Astrocyte (in vitro differentiated cells and primary cell): ENCODE results near the gene CDC14B. TPM values are rescaled to one million over a fixed set of nuclear protein-coding genes. Genes with fewer than 3 reads are reported as not detected.

Experiments used
- DNase-seq: peaks from one replicate; pipeline ENCODE4 v3.0.0-alpha.2; 2010; ENCODE audit warnings: low read depth
- FAIRE-seq: peaks from 2 replicates; lab custom pipeline; 2011; peaks lifted over from hg19 to GRCh38; lab: Jason Lieb, UNC
- H2AFZ ChIP-seq: 2 replicates; pipeline ENCODE4 v1.6.0; 2012; ENCODE audit warnings: low read depth, low read length, inconsistent platforms
- H3K27ac ChIP-seq: 2 replicates; pipeline ENCODE4 v1.5.1; 2011; ENCODE audit warnings: low read depth, low read length, inconsistent platforms
- H3K27me3 ChIP-seq: 2 replicates; pipeline ENCODE4 v1.6.0; 2011; ENCODE audit warnings: low read length, inconsistent platforms; ENCODE audit not compliant: insufficient read depth
- H3K36me3 ChIP-seq: 2 replicates; pipeline ENCODE4 v1.5.1; 2011; ENCODE audit warnings: low read length, inconsistent platforms; ENCODE audit not compliant: insufficient read depth
- H3K4me1 ChIP-seq: 2 replicates; pipeline ENCODE4 v1.5.1; 2011; ENCODE audit warnings: low read length, inconsistent platforms; ENCODE audit not compliant: insufficient read depth
- H3K4me2 ChIP-seq: 2 replicates; pipeline ENCODE4 v1.6.0; 2012; ENCODE audit warnings: low read length, inconsistent platforms
- H3K4me3 ChIP-seq: 2 replicates; pipeline ENCODE4 v1.5.1; 2011; ENCODE audit warnings: low read depth, mild to moderate bottlenecking, low read length, inconsistent platforms; ENCODE audit not compliant: insufficient read depth
- H3K79me2 ChIP-seq: 2 replicates; pipeline ENCODE4 v1.6.0; 2012; ENCODE audit warnings: mild to moderate bottlenecking, low read length, inconsistent platforms; ENCODE audit not compliant: insufficient read depth
- H3K9ac ChIP-seq: 2 replicates; pipeline ENCODE4 v1.6.0; 2012; ENCODE audit warnings: mild to moderate bottlenecking, low read length, inconsistent platforms
- H3K9me3 ChIP-seq: 2 replicates; pipeline ENCODE4 v1.5.1; 2012; ENCODE audit warnings: low read depth, mild to moderate bottlenecking, low read length, inconsistent platforms; ENCODE audit not compliant: insufficient read depth
- H4K20me1 ChIP-seq: 2 replicates; pipeline ENCODE4 v1.6.0; 2012; ENCODE audit warnings: low read length, inconsistent platforms; ENCODE audit not compliant: insufficient read depth
- H3K27ac Mint-ChIP-seq: one replicate; pipeline ENCODE4 v1.8.0; 2021; ENCODE audit warnings: mild to moderate bottlenecking, mixed read lengths; ENCODE audit not compliant: unreplicated experiment
- H3K27me3 Mint-ChIP-seq: one replicate; pipeline ENCODE4 v1.8.0; 2021; ENCODE audit warnings: low read depth, mixed read lengths; ENCODE audit not compliant: unreplicated experiment
- H3K36me3 Mint-ChIP-seq: one replicate; pipeline ENCODE4 v1.8.0; 2021; ENCODE audit warnings: low read depth, mixed read lengths; ENCODE audit not compliant: unreplicated experiment
- H3K4me1 Mint-ChIP-seq: one replicate; pipeline ENCODE4 v1.8.0; 2021; ENCODE audit warnings: low read depth, mixed read lengths; ENCODE audit not compliant: unreplicated experiment
- H3K4me3 Mint-ChIP-seq: one replicate; pipeline ENCODE4 v1.8.0; 2021; ENCODE audit warnings: mild to moderate bottlenecking, moderate library complexity, mixed read lengths; ENCODE audit not compliant: unreplicated experiment
- H3K9me3 Mint-ChIP-seq: one replicate; pipeline ENCODE4 v1.8.0; 2021; ENCODE audit warnings: mild to moderate bottlenecking, mixed read lengths; ENCODE audit not compliant: unreplicated experiment
- EZH2 ChIP-seq: IDR thresholded peaks from 2 replicates; pipeline ENCODE4 v1.6.1; 2012; ENCODE audit warnings: mild to moderate bottlenecking, low read length, inconsistent platforms; ENCODE audit not compliant: insufficient read depth
- total RNA-seq: library from RNA; stranded (reverse); gene quantifications from 2 replicates; pipeline ENCODE4 v1.2.1, GENCODE V29; 2021
- TF ChIP-seq, protein P1 (sequence below): IDR thresholded peaks from 2 replicates; pipeline ENCODE4 v1.5.1; 2011; ENCODE audit warnings: low read depth, mild to moderate bottlenecking, inconsistent platforms, low read length, moderate library complexity; ENCODE audit not compliant: insufficient read depth

Gene CDC14B
- total RNA-seq, 1 donor from 2014 or later = 22.5 TPM

DNA sequence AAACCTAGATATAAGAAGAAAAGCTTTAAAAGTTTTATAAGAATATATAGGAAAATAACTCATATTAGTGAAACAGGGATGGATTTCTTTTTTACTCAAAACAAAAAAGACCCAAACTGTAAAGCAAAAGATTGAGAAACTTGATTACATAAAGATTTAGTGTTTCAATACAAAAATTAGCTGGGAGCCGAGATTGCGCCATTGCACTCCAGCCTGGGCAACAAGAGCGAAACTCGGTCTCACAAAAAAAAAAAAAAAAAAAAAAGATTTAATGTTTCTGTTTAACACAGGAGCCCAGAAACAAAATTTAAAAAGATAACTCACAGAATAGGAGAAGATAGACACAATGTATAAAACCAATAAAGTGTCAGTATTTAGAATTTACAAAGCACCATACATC is 45.2 kb downstream of the CDC14B start:
- Mint-ChIP-seq H3K9me3 (no peaks in the 10 kb centered on the region), H3K36me3 (peaks cover 2% of the 10 kb centered on the region), H3K4me3 (no peak overlapping the region), H3K4me1 (no peaks in the 10 kb centered on the region), H3K27ac (no peak overlapping the region), H3K27me3 (no peaks in the 10 kb centered on the region)
- Histone ChIP-seq H3K27ac (no peak overlapping the region), H3K79me2 (no peaks in the 10 kb centered on the region), H3K27me3 (no peaks in the 10 kb centered on the region), H3K4me1 (no peaks in the 10 kb centered on the region), H3K9me3 (no peaks in the 10 kb centered on the region), H4K20me1 (peaks cover 5% of the 10 kb centered on the region), H3K9ac (no peak overlapping the region), H3K4me3 (no peak overlapping the region), H2AFZ (no peak overlapping the region), H3K4me2 (no peak overlapping the region), H3K36me3 (no peaks in the 10 kb centered on the region)
- TF ChIP-seq EZH2 = no peak
- TF ChIP-seq, protein P1, sequence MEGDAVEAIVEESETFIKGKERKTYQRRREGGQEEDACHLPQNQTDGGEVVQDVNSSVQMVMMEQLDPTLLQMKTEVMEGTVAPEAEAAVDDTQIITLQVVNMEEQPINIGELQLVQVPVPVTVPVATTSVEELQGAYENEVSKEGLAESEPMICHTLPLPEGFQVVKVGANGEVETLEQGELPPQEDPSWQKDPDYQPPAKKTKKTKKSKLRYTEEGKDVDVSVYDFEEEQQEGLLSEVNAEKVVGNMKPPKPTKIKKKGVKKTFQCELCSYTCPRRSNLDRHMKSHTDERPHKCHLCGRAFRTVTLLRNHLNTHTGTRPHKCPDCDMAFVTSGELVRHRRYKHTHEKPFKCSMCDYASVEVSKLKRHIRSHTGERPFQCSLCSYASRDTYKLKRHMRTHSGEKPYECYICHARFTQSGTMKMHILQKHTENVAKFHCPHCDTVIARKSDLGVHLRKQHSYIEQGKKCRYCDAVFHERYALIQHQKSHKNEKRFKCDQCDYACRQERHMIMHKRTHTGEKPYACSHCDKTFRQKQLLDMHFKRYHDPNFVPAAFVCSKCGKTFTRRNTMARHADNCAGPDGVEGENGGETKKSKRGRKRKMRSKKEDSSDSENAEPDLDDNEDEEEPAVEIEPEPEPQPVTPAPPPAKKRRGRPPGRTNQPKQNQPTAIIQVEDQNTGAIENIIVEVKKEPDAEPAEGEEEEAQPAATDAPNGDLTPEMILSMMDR = no peak
- FAIRE-seq (no peak), DNase-seq (no peak)

DNA sequence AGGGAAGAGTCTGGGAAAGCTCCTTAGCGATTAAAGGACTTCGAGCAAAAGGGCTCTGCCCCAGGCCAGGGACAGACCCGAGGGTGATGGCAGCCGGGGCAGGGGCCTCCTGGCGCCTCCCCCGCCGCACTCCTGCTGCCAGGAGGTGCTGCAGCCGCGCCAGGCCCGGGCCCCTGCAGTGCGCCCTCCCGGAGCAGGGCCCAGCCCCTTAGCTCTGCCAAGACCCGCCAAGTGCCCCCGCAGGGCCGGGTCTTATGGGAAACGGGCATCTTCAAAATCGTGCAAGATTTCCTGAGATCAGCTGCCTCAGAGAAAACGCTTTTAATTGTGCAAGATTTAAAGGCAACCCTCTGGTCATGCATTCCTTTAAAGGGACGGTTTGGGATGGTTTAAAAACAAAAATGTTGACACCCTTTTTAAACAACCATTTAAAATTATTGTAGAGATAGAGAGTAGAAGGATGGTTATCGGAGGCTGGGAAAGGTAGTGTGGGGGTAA is 52.4 kb downstream of the CDC14B start:
- Mint-ChIP-seq H3K4me1 (peaks cover 9% of the 10 kb centered on the region), H3K9me3 (no peaks in the 10 kb centered on the region), H3K27me3 (no peaks in the 10 kb centered on the region), H3K4me3 (peak overlapping the region; percentile 83), H3K36me3 (no peaks in the 10 kb centered on the region), H3K27ac (no peak overlapping the region)
- H3K9me3 ChIP-seq = no peaks in the 10 kb centered on the region
- no peak for TF ChIP-seq EZH2
- TF ChIP-seq, protein P1 = no peak
- peak overlapping the region; percentile 93 for H3K4me2 ChIP-seq
- H3K36me3 ChIP-seq = no peaks in the 10 kb centered on the region
- peaks cover 7% of the 10 kb centered on the region for H3K4me1 ChIP-seq
- H3K27ac ChIP-seq = no peak overlapping the region
- peak overlapping the region; percentile 63 for H3K4me3 ChIP-seq
- no peaks in the 10 kb centered on the region for H4K20me1 ChIP-seq
- no peak for FAIRE-seq
- H3K9ac ChIP-seq = peak overlapping the region; percentile 75
- peak overlapping the region; percentile 76 for H2AFZ ChIP-seq
- no peaks in the 10 kb centered on the region for H3K79me2 ChIP-seq
- no peak for DNase-seq
- H3K27me3 ChIP-seq = no peaks in the 10 kb centered on the region

DNA sequence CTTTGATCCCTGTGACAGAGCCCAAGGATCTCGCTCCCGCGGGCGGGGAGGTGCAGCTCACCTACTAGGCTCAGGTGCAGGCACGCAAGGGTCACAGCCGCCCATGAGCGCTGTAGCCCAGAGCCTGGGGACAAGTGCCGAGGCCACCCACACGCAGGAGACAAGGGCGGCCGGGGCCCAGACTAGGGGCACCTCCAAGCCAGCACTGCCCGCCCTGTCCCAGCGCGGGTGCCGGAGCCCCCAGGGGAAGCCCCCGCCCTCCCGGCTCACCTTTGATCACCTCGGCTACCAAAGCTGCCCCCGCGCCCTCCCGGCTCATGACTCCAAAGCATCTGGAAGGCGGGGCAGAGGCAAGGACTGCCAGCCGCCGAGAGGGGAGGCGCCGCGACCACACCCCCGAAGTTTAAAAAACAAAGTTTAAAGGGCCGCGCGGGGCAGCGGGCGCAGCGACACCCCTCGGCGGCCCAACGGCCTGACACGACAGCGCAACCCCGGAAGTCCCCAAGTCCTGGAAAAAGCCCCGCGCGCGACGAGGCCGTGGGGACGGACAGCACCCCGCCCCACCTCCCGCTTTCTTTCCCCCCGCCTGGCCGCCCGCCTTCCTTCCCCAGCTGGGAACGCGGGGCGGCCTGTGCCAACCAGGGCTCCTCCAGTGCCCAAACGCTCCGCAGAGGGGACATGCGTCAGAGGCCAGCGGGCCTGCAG is 53.0 kb downstream of the CDC14B start:
- Histone ChIP-seq H3K9ac (peak overlapping the region; percentile 75), H3K27me3 (no peaks in the 10 kb centered on the region), H3K27ac (no peak overlapping the region), H2AFZ (peak overlapping the region; percentile 76), H3K4me1 (peaks cover 7% of the 10 kb centered on the region), H3K4me2 (peak overlapping the region; percentile 93), H3K79me2 (no peaks in the 10 kb centered on the region), H3K4me3 (peak overlapping the region; percentile 63), H3K36me3 (no peaks in the 10 kb centered on the region), H3K9me3 (no peaks in the 10 kb centered on the region), H4K20me1 (no peaks in the 10 kb centered on the region)
- Mint-ChIP-seq H3K4me1 (peaks cover 9% of the 10 kb centered on the region), H3K9me3 (no peaks in the 10 kb centered on the region), H3K27me3 (no peaks in the 10 kb centered on the region), H3K36me3 (no peaks in the 10 kb centered on the region), H3K4me3 (peak overlapping the region; percentile 83), H3K27ac (no peak overlapping the region)
- peak; percentile 15 for DNase-seq
- no peak for TF ChIP-seq EZH2
- TF ChIP-seq, protein P1 = no peak
- no peak for FAIRE-seq
